HG02981 (cell line): ENCODE measurements around the gene TBC1D22A.

ENCODE experiments used
- ATAC-seq: cut with Tn5 transposase; IDR thresholded peaks from one replicate; pipeline ENCODE4 v1.9.1; 2021; ENCODE audit warnings: mild to moderate bottlenecking, moderate library complexity; ENCODE audit not compliant: unreplicated experiment

Gene TBC1D22A

DNA sequence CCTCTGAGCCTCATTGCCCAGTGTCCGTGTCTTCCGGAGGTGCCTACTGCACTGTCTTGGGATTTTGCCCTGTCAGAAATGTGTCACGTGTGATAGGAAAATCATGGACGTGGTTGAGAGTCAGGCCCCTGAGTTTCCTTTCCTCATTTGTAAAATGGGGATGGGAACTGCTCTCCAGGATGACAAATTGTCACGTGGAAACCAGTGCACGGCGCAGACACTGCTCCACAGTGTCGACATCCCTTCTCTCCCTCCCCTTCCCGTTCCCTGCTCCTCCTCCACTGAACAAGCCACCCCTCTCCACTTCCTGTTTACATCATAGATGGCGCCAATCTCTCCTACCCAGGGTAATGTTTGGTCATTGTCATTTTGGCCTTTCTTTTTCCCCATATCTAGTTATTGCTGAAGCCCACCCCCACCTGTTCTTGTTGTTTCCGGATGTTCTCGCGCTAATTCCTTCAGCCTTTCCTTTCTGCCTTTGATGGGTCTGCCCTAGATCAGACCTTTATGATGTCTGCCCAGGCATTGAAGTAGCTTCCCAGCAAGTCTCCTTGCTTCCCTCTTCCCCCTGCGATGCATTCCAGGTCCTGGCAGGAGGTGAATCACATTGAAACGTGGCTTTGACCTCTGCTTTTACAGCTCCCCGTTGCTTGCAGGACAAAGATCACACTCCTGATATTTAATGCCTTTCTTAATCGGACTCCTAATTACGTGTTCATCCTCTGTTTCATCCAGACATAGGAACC, 91.8 kb downstream of the TBC1D22A start:
- ATAC-seq: no peak

DNA sequence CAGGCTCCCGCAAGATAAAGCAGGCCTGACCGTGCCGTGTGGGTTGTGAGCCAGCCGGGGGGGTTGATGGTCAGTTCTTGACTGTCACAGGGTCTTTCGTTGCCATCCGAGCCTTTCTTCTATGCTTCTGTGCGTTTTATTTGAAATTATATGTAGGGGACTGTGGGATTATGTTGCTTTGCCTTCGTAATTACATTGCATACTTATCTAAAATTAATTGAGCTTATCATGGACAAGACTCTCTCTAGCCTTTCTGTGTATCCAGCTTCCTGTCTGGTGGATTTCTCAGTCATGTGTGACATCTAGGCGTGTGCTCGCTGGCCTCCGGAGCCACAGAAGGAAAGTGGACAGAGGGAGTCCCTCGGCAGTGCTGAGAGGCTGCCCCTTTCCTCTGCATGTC, 93.2 kb downstream of the TBC1D22A start:
- ATAC-seq: no peak

DNA sequence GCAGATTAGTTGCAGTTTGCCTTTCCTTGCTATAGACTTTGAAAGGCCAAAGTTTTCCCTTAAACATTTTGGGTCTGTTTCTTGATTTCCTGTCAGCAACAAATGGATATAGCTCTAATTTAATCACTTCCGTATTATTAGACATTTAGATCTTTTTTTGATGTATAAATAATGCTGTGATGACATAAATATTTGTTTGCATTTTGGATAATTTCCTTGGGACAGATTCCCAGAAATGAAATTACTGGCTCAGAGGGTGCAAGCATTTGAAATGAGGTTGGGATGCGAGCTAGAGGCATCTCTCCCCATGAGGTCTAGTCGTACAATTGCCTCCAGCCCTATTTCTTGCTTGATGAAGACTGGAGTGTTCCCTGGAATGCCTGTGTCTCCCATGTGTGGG, 94.2 kb downstream of the TBC1D22A start:
- no peak for ATAC-seq

DNA sequence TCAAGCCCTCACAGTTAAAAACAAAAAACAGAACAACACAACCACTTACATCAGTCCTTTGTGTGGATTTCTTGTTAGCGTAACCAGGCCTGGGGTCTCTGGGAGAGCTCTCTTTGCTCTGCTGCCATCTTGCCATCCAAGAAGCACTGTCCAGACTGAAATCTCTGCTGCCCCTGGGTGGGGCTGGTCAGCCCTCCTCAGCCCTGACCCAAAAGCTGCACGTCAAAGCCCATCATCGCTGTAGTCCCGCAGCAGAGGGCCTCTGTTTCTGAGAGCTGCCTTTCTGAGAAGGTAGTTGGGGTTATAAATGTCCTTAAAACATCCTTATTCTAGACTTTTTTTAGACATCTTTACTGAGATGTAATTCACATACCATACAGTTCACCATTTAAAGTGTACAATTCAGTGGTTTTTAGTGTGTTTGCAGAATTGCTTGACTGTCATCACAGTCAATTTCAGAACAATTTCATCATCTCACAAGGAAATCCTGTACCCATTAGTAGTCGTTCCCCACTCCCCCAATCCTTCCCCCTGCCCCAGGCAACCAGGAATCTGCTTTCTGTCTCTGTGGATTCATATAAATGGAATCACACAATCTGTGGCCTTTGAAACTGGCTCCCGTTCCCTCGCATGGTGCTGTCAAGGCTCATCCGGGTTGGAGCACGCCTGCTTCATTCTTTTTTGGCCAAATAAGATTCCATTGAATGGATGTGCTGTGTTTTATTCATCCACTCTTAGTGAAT, 94.9 kb downstream of the TBC1D22A start:
- ATAC-seq: no peak

DNA sequence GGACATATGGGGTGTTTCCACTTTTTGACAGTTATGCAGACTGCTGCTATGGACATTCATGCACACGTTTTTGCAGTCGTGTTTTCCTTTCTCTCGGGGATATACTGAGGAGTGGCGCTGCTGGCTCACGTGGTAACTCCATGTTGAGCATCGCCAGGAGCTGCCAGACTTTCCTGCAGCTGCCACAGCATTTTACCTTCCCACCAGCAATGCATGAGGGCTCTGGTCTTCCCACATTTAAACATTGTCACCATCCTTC, 95.4 kb downstream of the TBC1D22A start:
- ATAC-seq: no peak

DNA sequence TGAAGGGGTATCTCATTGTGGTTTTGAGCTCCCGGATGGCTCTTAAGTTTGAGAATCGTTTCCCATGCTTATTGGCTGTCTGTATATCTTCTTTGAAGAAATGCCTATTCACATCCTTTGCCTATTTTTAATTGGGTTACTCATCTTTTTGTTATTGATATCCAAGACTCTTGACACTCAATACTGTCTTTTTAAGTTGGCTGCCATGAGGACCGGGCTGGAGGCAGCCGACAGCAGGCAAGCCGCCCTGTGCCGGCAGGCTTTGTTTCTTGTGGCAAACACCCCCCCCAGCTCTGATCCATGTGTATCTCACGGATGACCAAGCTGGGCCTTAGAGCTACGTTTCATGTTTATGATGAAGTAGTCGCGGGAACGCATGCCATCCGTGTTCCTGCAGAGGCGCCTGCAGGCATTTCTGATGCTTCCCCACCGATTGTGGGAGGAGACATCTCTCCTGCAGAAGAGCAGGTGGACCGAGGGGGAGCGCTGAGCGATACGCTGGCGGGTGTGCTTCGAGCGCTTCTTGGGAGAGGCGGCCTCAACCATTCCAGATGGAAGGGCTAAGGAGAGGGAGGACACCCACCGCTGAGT, 95.8 kb downstream of the TBC1D22A start:
- ATAC-seq: no peak

DNA sequence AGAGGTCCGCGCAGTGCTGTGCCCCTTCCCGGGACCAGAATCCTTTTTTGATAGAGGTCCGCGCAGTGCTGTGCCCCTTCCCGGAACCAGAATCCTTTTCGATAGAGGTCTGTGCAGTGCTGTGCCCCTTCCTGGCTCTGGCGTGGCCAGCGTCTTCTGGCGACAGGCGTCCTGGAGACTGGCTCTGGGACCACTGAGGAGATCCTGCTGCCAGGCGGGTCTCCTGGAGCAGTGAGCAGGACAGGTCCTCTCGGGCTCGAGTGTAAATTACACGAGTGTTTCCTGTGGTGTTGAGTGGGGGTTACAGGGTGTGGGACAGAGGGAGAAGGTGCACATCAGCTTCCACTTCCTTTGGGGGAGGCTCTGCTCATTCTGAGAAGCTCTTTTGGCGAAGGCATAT, 98.1 kb downstream of the TBC1D22A start:
- ATAC-seq: no peak

DNA sequence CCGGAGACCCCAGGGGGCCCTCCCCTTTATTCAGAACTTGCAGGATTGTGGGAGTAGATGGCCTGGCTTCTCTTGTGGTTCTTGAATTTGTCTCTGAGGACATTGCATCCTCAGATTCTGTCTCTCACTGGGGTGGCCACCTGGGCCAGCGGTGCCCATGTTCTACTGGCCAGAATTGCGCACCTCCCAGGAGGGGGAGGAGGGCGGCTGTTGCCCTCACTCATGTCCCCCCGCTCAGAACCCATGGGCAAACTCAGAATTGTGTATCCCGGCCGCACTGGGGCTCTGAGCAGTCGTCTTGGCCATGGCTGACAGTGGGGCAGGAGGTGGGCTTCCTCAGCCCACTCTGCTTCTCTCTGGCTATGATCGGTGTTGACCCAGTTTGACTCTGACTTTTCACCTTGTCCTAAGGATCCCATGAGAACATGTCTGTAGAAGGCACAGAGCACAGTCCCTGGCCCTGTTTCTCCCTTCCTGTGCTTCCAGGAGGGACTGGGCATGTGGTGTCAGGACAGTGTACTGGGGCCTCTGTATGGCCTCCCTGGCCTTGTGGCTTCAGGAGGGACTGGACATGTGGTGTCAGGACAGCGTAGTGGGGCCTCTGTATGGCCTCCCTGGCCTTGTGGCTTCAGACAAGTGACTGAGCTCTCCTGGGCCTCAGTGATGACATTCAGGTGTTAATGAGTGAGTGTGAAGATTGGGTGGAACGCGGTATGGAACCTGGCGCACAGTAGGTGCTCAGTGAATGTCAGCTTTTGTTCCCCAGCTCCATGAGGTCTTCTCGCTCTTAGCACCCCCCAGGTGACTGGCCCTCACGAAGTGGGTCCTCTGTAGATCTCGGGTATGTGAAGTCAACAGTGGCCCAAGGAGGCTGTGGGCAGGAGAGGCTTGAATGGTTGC, 99.3 kb downstream of the TBC1D22A start:
- no peak for ATAC-seq

DNA sequence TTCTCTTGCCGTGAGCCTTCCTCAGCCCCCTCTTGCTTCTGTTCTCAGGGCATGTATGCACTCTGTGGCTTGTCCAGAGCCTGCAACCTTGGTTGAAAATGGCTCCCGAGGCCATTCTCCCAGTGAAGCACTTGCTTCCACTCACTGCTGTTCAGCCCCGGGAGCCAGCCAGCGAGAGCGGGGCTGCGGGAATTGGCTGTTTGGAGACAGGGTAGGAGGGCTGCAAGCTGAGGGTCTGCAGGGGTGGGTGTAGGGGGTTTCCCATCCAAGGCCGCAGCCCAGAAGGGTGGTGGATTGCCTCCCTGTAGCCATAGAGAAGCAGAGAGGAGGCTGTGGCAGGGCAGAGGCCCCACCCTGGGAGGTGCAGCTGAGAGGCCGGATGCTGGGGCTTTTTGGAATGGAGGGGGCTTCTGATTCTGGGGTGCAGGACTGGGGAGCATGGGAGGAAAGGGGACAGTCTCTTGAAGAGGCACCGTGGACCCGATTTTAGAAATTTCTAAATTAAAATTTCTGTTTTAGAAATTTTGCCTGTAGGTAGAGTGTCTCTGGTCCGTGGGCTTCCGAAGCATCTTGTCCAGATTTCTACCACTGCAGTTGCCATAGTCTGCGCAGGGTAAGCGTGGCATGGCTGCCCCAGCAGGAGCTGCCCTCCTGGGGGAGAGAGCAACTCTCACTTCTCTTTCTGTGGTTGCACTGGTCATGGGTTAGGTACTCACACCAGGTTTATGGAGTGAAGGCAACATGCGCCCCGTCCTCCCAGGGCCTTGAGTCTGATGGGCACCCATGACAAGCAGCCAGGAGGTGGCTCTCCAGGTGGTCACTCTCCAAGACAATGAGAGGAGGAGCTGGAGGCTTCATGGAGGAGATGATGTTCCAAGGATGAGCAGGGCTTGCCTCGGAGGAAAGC, 100.2 kb downstream of the TBC1D22A start:
- no peak for ATAC-seq

DNA sequence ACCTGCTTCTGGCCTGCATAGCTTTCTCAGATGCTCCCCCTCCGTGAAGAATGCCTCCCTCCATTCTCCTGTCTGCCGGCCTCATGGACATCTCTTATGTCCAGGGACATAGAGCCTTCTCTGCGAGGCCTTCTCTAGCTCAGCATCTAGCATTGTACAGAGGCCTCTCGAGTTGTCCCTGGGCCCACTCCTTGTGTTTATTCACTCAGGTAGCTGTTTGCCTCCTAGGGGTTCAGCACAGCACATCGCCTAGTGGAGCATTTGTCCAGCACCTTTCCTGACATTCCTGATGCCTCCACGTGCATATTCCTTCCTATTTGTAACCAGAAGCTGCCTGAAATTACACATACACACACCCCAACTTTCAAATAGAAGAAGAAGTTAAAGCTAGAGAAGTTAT, 101.3 kb downstream of the TBC1D22A start:
- ATAC-seq: no peak

DNA sequence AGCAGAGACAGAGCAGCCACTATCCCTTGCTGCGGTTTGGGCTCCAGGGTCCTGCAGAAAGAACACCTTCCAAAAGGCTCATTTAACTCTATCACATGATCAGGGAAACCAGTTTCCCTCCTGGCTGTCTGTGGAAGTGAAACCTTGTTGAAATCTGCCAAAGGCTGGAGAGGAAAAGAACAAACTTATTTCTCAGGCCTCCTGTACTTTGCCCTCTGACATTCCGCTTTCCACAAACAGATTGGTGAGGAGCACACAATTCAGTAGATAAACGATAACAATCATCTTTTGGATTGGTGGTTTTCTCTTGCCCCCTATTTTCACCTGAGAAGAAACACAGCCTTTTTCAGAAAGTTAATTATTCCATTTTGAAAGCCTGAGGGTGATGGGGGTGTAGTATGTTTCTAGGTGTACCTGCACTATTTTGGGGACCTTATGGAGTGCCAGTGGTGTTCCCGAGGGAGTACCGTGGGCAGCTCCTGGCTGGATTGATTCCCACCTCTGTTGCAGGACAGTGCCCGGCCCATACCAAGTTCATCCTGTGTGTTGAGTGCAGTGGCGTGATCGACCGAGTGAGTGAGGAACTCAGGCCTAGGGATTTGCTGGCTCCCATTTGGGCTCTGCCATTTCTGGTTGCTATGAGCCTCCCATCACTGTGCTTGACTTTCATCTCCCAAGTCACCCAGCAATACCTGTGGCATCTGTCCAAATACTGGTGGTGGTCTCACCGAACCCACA, 102.0 kb downstream of the TBC1D22A start:
- ATAC-seq: no peak

DNA sequence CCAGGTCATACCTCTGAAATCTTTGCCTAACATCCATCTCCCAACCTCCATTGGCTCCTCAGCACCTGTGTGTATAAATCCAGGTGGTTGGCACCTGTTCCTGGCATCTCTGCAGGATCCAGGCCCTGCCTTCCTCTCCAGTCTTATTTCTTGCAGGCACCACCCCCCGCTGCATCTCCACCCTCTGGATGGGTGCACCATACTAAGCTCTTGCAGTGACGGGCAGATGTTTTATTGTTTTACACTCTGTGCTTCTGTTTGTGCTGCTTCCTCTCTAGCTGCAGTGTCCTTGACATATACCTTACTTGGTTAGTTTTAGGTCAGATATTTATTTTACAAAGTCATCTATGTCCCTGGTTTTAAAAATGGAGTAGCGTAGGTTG, 102.6 kb downstream of the TBC1D22A start:
- no peak for ATAC-seq

DNA sequence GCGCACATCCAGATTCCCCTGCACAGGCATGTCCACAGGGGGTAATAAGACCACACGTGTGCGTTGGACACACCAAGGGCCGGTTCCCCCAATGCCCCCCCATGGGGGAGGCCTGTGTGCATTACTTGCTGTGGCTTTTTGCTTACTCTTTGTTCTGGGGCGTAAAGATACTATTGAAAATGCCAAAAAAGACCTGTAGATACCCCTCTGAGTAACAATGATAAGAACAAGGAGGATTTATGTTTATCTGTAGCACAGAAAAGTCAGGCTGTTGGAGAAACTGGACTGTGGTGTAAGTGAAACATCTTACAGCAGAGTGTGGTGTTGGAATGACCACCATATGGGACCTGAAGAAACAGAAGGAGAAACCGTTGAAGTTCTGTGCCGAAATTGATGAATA, 103.2 kb downstream of the TBC1D22A start:
- ATAC-seq: no peak

DNA sequence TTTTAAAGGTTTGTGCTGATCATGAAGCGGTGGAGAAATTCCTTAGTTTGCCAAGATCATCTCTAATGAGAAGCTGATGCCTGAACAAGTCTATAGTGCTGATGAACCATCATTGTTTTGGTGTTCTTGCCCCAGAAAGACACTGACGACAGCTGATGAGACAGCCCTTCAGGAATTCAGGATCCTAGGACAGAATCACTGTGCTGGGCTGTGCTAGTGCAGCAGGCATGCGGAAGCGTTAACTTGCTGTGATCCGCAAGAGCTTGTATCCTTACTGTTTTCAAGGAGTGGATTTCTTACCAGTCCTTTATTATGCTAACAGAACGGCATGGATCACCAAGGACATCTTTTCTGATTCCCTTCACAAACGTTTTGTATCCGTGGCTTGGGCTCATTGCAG, 104.1 kb downstream of the TBC1D22A start:
- no peak for ATAC-seq

DNA sequence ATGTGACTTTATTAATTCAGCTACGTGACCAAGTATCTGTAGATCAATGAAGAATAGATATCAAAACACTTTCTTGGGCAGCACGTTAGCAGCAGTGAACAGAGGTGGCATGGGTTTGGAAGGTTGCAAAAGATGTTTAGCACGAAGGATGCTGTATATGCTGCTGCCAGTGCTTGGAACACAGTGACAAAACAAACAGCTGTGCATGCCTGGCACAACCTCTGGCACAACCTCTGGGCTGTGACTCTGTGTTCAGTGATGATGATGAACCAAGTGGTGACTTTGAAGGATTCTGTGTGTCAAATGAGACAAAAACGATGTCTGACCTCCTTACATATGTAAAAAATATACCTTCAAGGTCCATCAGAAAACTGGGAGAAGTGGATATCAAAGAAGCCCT, 104.7 kb downstream of the TBC1D22A start:
- ATAC-seq: no peak

DNA sequence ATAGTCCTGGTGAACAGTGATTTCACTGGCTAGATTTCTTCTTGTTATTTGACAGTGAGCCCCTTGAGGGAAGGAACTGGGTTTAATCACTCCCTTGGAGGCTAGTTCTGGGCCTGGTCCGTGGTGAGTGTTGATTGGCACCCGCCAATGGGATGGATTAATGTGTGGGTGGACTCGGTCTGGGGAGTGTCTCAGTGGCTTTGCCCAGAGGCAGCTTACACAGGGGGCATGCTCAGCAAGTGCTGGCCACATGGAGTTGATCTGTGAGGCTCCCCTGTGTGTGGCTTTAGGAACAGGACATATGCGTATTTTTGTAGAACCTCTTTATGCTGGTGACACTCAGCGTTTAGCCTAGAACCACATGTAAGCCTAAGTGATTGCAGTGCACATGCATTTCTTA, 106.9 kb downstream of the TBC1D22A start:
- ATAC-seq: no peak

DNA sequence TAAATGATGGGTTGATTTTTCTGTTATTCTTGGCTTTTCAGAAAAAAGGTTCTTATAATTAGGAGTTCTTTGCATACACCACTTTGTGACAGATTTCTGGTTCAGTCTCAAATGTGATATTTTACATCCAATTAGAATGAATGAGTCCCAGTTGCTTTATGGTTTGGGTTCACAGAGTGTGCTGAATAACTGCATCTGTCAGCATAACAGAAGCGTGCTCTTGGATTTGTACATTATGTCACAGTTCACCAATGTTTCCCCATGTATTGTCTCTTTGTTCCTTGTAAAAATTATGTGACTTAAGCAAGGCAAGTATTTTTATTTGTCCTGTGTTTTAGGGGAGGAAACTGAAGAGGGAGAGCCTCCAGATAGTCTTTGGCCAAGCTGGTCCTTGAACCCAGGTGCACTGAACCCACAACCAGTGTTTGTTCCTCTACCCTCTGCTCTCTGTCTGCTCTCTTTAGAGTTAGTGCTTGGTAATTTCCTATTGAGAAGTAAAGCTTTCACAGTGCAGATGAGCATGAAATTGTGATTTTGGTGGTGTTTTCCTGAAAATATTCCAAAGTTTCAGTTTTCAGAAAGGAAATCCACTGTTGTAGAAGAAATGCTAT, 107.5 kb downstream of the TBC1D22A start:
- ATAC-seq: no peak

DNA sequence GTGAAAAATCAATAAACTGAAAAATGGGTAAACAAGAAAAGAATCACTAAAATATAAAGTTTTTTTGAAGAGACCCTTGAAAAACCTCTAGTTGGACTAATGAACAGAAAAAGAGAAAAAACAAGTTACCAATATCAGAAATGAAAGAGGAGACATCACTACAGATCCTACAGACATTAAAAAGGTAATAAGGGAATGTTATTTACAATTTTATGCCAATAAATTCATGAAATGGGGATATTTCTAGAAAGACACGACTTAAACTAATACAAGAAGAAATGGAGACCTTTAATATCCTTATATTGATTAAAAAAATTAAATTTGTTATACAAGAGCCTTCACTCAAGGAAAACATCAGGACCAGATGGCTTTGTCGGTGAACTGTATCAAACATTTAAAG, 109.4 kb downstream of the TBC1D22A start:
- ATAC-seq: no peak

DNA sequence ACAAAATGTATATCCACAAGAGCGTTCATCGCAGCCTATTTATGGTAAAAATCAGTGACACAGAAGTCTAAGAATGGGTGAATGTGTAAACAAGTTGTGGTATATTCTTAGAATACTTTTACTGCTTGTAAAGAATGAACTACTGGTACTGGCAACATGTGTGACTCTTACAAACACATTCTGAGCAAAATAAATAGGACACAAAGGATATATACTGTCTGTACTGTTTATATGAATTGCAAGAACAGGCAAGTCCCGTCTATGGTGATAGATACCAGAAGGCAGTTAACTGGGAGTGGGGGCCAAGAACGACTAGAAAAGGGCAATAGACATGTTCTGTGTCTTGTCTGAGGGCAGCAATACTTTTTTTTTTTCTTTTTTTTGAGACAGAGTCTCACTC, 112.6 kb downstream of the TBC1D22A start:
- no peak for ATAC-seq
